Smooth muscle cell (in vitro differentiated cells): ENCODE data around the gene SLC35F1. TPM values are rescaled to one million over a fixed set of nuclear protein-coding genes. Genes with fewer than 3 reads are reported as not detected.
"Not testable (repeated sequence)": the region's sequence is repeated elsewhere in the genome, so short reads cannot be mapped to it uniquely, and the experiment has no call there.

ENCODE experiments used
- DNase-seq: peaks from one replicate; lab custom pipeline; 2025; ENCODE audit not compliant: unreplicated experiment; lab: John Stamatoyannopoulos, UW
- H2AFZ ChIP-seq: fragments of 200-600 bp; sonication (generic); 2 replicates; pipeline ENCODE4 v1.6.0; 2016; ENCODE audit warnings: antibody characterized with exemption, low read depth, mild to moderate bottlenecking
- H3F3A ChIP-seq: fragments of 200-600 bp; sonication (generic); 2 replicates; pipeline ENCODE4 v1.6.0; 2017; ENCODE audit warnings: antibody characterized with exemption, low read depth
- H3K27ac ChIP-seq: fragments of 200-600 bp; sonication (generic); 2 replicates; pipeline ENCODE4 v1.5.1; 2016; ENCODE audit warnings: low read depth, mild to moderate bottlenecking
- H3K27me3 ChIP-seq: fragments of 200-600 bp; sonication (generic); 2 replicates; pipeline ENCODE4 v1.6.1; 2016; ENCODE audit warnings: low read depth, mild to moderate bottlenecking
- H3K36me3 ChIP-seq: fragments of 200-600 bp; sonication (generic); 2 replicates; pipeline ENCODE4 v1.5.1; 2016; ENCODE audit warnings: low read depth
- H3K4me1 ChIP-seq: fragments of 200-600 bp; sonication (generic); 2 replicates; pipeline ENCODE4 v1.5.1; 2016; ENCODE audit warnings: low read depth
- H3K4me2 ChIP-seq: fragments of 200-600 bp; sonication (generic); 2 replicates; pipeline ENCODE4 v1.6.0; 2016; ENCODE audit warnings: mild to moderate bottlenecking
- H3K4me3 ChIP-seq: fragments of 200-600 bp; sonication (generic); 2 replicates; pipeline ENCODE4 v1.5.1; 2016; ENCODE audit warnings: mild to moderate bottlenecking
- H3K79me2 ChIP-seq: fragments of 200-600 bp; sonication (generic); 2 replicates; pipeline ENCODE4 v1.6.0; 2016; ENCODE audit warnings: low read depth, mild to moderate bottlenecking
- H3K9ac ChIP-seq: fragments of 200-600 bp; sonication (generic); 2 replicates; pipeline ENCODE4 v1.6.0; 2016; ENCODE audit warnings: low read depth
- H3K9me3 ChIP-seq: fragments of 200-600 bp; sonication (generic); replicated peaks from 2 replicates; pipeline ENCODE4 v1.5.1; 2016; ENCODE audit warnings: low read depth
- H4K20me1 ChIP-seq: fragments of 200-600 bp; sonication (generic); 2 replicates; pipeline ENCODE4 v1.6.0; 2016; ENCODE audit warnings: low read depth
- CTCF ChIP-seq: fragments of 200-600 bp; sonication (generic); IDR thresholded peaks from 2 replicates; pipeline ENCODE4 v1.5.1; 2017; ENCODE audit warnings: borderline replicate concordance, mild to moderate bottlenecking, antibody characterized with exemption; ENCODE audit not compliant: insufficient read depth, poor library complexity, severe bottlenecking
- WGBS: methylation state at CpG from one replicate; pipeline ENCODE4 v1.1.7; 2016; ENCODE audit warnings: low lambda C conversion rate; 5-methylcytosine and 5-hydroxymethylcytosine counted together
- polyA plus RNA-seq: library from polyadenylated mRNA; unstranded; fragments of >200 nt; fragmentation: Nextera tagmentation; extraction: Ambion mirVana; gene quantifications from 2 replicates; pipeline ENCODE4 v1.2.1, GENCODE V29; 2016
- total RNA-seq: library from RNA; depleted of rRNA; stranded (reverse); fragments of >200 nt; gene quantifications from 2 replicates; pipeline ENCODE4 v1.2.3, GENCODE V29; 2014

The SLC35F1 gene
- total RNA-seq (0.09 and 0.31 TPM in 2 replicates), polyA plus RNA-seq (0.05 TPM in 1 of 2 replicates, not detected in the other)

- no peak within 1 kb of the TSS for H3K27ac ChIP-seq
- H3K4me1 ChIP-seq: peaks cover 4% of the 10 kb centered on the region
- no peak for DNase-seq
- no peak within 1 kb of the TSS for H3K9ac ChIP-seq
- no peaks in the 10 kb centered on the region for H4K20me1 ChIP-seq
- no peaks in the 10 kb centered on the region for H3K9me3 ChIP-seq
- H3K27me3 ChIP-seq: peaks cover 64% of the 10 kb centered on the region
- 1% methylated on average over 32 of the region's 82 CpGs for WGBS
- H3F3A ChIP-seq: no peaks in the 10 kb centered on the region
- H2AFZ ChIP-seq: peak within 1 kb of the TSS; percentile 75
- peak within 1 kb of the TSS; percentile 71 for H3K4me3 ChIP-seq
- no peaks in the 10 kb centered on the region for H3K36me3 ChIP-seq
- TF ChIP-seq CTCF: peak; percentile 44
- H3K79me2 ChIP-seq: no peaks in the 10 kb centered on the region
- H3K4me2 ChIP-seq: peak within 1 kb of the TSS; percentile 99
Measured at GRCh38 chr6:117906958-117907600, at the start of gene SLC35F1. SLC35F1 (plus strand) TSS chr6:117907264.

- H4K20me1 ChIP-seq, H3K9ac ChIP-seq, H3K79me2 ChIP-seq, H3K27me3 ChIP-seq, H2AFZ ChIP-seq, H3K9me3 ChIP-seq, H3K36me3 ChIP-seq, H3K4me2 ChIP-seq, H3F3A ChIP-seq, DNase-seq, H3K27ac ChIP-seq, H3K4me3 ChIP-seq, H3K4me1 ChIP-seq: not testable (repeated sequence)
- 90% methylated on average over 2 of the region's 2 CpGs for WGBS
Measured at GRCh38 chr6:117858601-117859000, 48.5 kb upstream of the SLC35F1 start.

GRCh38 chr6:117861545-117861944, 45.5 kb upstream of the SLC35F1 start:
- Histone ChIP-seq H3K27ac (no peak overlapping the region), H3K9ac (no peak overlapping the region), H3F3A (no peaks in the 10 kb centered on the region), H3K79me2 (no peaks in the 10 kb centered on the region), H4K20me1 (no peaks in the 10 kb centered on the region), H2AFZ (no peak overlapping the region), H3K4me3 (no peak overlapping the region), H3K36me3 (no peaks in the 10 kb centered on the region), H3K4me1 (no peaks in the 10 kb centered on the region), H3K9me3 (no peaks in the 10 kb centered on the region), H3K4me2 (no peak overlapping the region), H3K27me3 (no peaks in the 10 kb centered on the region)
- WGBS: 96% methylated on average over 3 of the region's 3 CpGs
- no peak for TF ChIP-seq CTCF
- DNase-seq: no peak

- Histone ChIP-seq H3K4me1 (no peaks in the 10 kb centered on the region), H2AFZ (no peak overlapping the region), H3K79me2 (no peaks in the 10 kb centered on the region), H3K27me3 (no peaks in the 10 kb centered on the region), H3K36me3 (no peaks in the 10 kb centered on the region), H3K4me2 (no peak overlapping the region), H4K20me1 (no peaks in the 10 kb centered on the region), H3K9me3 (no peaks in the 10 kb centered on the region), H3F3A (no peaks in the 10 kb centered on the region), H3K4me3 (no peak overlapping the region), H3K27ac (no peak overlapping the region), H3K9ac (no peak overlapping the region)
- no peak for DNase-seq
- 71% methylated on average over 4 of the region's 4 CpGs for WGBS
- no peak for TF ChIP-seq CTCF
Measured at GRCh38 chr6:117866561-117866960, 40.5 kb upstream of the SLC35F1 start.
